Spleen (tissue), 11 donors: Measurements from ENCODE around the gene DMAP1. TPM values are rescaled to one million over a fixed set of nuclear protein-coding genes. Genes with fewer than 3 reads are reported as not detected.
A peak's percentile ranks its signal among the peaks of the same experiment; 100 is the strongest.

Experiments
- DNase-seq: peaks from one replicate; pipeline ENCODE4 v3.0.0-alpha.2; 2020
- H3K27ac ChIP-seq, 8 donors: fragments of 200-600 bp; sonication (generic) in 7 of 8; 1 replicate in 4 of 8; 2 replicates in 4 of 8; pipeline versions ENCODE4 v1.5.0 to v1.8.0; 2016 to 2021; ENCODE audit warnings: inconsistent platforms in 4 of 8, mild to moderate bottlenecking in 4 of 8, moderate library complexity in 1 of 8
- H3K27me3 ChIP-seq, 7 donors: fragments of 200-600 bp; sonication (generic) in 6 of 7; replicated peaks in 1 of 7; 1 replicate in 4 of 7; 2 replicates in 3 of 7; pipeline versions ENCODE4 v1.5.0 to v1.8.0; 2016 to 2021; ENCODE audit warnings: inconsistent platforms in 3 of 7, mild to moderate bottlenecking in 1 of 7
- H3K36me3 ChIP-seq, 6 donors: fragments of 200-600 bp; sonication (generic) in 5 of 6; 1 replicate in 4 of 6; 2 replicates in 2 of 6; pipeline versions ENCODE4 v1.5.0 to v1.8.0; 2016 to 2021; ENCODE audit warnings: inconsistent platforms in 2 of 6
- H3K4me1 ChIP-seq, 6 donors: fragments of 200-600 bp; sonication (generic) in 5 of 6; 1 replicate in 3 of 6; 2 replicates in 3 of 6; pipeline versions ENCODE4 v1.5.0 to v1.8.0; 2016 to 2021; ENCODE audit warnings: inconsistent platforms in 3 of 6
- H3K4me3 ChIP-seq, 8 donors: fragments of 200-600 bp; sonication (generic) in 7 of 8; 1 replicate in 4 of 8; 2 replicates in 4 of 8; pipeline versions ENCODE4 v1.5.0 to v1.8.0; 2016 to 2021; ENCODE audit warnings: inconsistent platforms in 4 of 8, mild to moderate bottlenecking in 4 of 8, moderate library complexity in 2 of 8
- H3K9me3 ChIP-seq, 8 donors: fragments of 200-600 bp; sonication (generic) in 7 of 8; 1 replicate in 4 of 8; 2 replicates in 4 of 8; pipeline versions ENCODE4 v1.5.0 to v1.8.0; 2016 to 2021; ENCODE audit warnings: inconsistent platforms in 4 of 8
- POLR2A ChIP-seq, 3 donors: fragments of 450-650 bp; IDR thresholded peaks; one replicate each; pipeline ENCODE4 v1.5.1; 2017; ENCODE audit warnings: antibody characterized with exemption in 3 of 3, mild to moderate bottlenecking in 1 of 3
- POLR2AphosphoS5 ChIP-seq, 3 donors: sonication (generic); formaldehyde crosslinking; IDR thresholded peaks; one replicate each; pipeline ENCODE4 v1.5.1; 2017; ENCODE audit warnings: antibody characterized with exemption in 3 of 3
- WGBS, 5 donors: extraction: QIAGEN DNeasy Blood & Tissue Kit in 3 of 5; methylation state at CpG; one replicate each; pipeline versions ENCODE4 v1.1.5 to v1.1.7; 2013 to 2018; 5-methylcytosine and 5-hydroxymethylcytosine counted together
- intact Hi-C: fragments of 100-400 bp; cut with DNase I; formaldehyde crosslinking; loops from one replicate; pipeline ENCODE4 v1.15.0; 2023; ENCODE audit warnings: low total_unique reads
- polyA plus RNA-seq, 3 donors: library from polyadenylated mRNA; stranded (reverse); fragments of 200-250 nt; gene quantifications; one replicate each; pipeline ENCODE4 v1.2.1, GENCODE V29; 2013
- total RNA-seq, 7 donors: library from RNA; depleted of rRNA in 3 of 7; stranded (reverse); fragments of >200 nt in 3 of 7; fragmentation: NEBNext Ultra II Directional in 4 of 7; extraction: Animal tissue kit (Norgen Biotek cat#: 25700) in 4 of 7; gene quantifications; one replicate each; pipeline versions ENCODE4 v1.1.0 to v1.2.1, GENCODE V29; 2016 to 2021
- TF ChIP-seq, protein P1 (sequence below), 11 experiments: fragments of 200-600 bp in 7 of 11; fragments of 450-650 bp in 4 of 11; sonication (generic) in 4 of 11; IDR thresholded peaks in 8 of 11; conservative IDR thresholded peaks in 3 of 11; 1 replicate in 7 of 11; 2 replicates in 4 of 11; pipeline versions ENCODE4 v1.4.0 to v1.8.0; 2016 to 2021; ENCODE audit warnings: antibody characterized with exemption in 11 of 11, inconsistent platforms in 4 of 11, mild to moderate bottlenecking in 1 of 11
- donor health status: healthy with polysubstance abuse.
- donor health status: DM: no; HTN: no; CAD: no; lungs with moderate emphysema.
- donor health status: DM: no; HTN: no; CAD: no.
- donor health status: Bipolar disorder and iron deficiency.
- donor health status: healthy.
- donor health status: DM: no; HTN: no; CAD: no.
- donor health status: DM: yes; HTN: yes; CAD: no.

The DMAP1 gene
- total and polyA plus RNA-seq, 10 donors = 37.8 to 84.6 (median 47.3) TPM

DNA sequence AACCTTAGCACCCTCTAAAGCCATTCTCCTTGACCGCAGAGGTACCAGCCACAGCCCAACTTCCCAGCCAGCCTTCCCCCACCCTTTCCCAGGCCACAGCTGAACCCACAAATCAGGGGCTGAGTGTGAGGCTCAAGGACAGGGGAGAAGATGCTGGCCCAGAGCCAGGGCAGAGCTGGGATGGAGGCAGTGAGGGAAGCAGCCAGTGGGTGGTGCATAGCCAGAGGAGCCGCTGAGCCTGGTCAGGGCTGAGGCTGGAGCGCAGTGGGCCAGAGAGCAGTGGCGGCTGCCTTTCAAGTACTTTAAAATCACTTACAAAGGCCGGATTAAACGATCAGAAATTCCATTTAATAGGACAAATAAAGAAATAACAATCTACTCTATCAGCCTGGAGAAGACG is 36.3 kb downstream of the DMAP1 start:
- DNase-seq = peak; percentile 74
- Histone ChIP-seq H3K36me3 (peaks cover 0 to 55% (median 0%) of the 10 kb centered on the region in 6 donors), H3K4me1 (peaks cover 0 to 36% (median 11%) of the 10 kb centered on the region in 6 donors), H3K27me3 (no peaks in the 10 kb centered on the region), H3K27ac (peak overlapping the region in 1 of 8 donors; percentile 45), H3K9me3 (no peaks in the 10 kb centered on the region), H3K4me3 (no peak overlapping the region)
- TF ChIP-seq POLR2A (IDR thresholded peaks at IDR 0.05) (no peak), POLR2AphosphoS5 (IDR thresholded peaks at IDR 0.05) (peak in 1 of 3 donors; percentile 45)
- TF ChIP-seq, protein P1, sequence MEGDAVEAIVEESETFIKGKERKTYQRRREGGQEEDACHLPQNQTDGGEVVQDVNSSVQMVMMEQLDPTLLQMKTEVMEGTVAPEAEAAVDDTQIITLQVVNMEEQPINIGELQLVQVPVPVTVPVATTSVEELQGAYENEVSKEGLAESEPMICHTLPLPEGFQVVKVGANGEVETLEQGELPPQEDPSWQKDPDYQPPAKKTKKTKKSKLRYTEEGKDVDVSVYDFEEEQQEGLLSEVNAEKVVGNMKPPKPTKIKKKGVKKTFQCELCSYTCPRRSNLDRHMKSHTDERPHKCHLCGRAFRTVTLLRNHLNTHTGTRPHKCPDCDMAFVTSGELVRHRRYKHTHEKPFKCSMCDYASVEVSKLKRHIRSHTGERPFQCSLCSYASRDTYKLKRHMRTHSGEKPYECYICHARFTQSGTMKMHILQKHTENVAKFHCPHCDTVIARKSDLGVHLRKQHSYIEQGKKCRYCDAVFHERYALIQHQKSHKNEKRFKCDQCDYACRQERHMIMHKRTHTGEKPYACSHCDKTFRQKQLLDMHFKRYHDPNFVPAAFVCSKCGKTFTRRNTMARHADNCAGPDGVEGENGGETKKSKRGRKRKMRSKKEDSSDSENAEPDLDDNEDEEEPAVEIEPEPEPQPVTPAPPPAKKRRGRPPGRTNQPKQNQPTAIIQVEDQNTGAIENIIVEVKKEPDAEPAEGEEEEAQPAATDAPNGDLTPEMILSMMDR (IDR thresholded peaks at IDR 0.05 in 8 of 11, conservative IDR thresholded peaks at IDR 0.05 in 3 of 11) = no peak
- intact Hi-C loops = no loop called here
- WGBS, 5 donors = 70 to 85% (median 79%) methylated on average over 7 of the region's 7 CpGs

DNA sequence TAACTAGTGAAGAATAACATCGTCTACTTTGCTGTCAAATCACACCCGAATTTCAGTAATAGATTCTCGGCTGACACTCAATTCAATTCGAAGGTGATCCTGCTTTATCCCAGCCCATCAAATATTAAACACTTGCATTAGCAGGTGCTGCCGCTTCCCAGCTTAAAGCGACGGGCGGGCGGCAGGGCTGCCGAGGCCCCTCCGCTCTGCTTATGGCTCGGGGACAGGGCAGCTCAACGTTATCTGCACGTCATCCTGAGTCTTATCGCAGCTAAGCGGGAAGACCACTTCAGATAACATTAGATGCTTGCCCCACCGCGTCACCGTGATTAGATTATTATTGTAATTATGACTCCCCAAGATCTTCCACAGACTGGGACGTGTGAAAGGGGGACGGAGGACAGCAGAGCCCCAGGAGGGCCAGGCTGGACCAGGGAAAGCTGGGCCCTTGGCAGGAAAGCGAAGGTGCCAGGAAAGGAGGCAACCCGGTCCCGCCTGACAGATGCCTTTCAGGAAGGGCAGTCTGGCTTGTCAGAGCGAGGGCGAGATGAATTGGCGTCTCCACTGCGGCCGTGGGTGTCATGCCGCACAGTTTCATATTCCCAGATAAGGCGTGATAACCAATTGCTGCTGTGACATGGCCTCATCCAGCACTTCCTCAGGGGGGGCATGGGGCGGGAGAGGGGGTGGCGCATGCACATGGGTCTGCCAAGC is 37.0 kb downstream of the DMAP1 start:
- Histone ChIP-seq H3K4me3 (no peak overlapping the region), H3K9me3 (no peaks in the 10 kb centered on the region), H3K27me3 (no peaks in the 10 kb centered on the region), H3K4me1 (peaks cover 0 to 35% (median 11%) of the 10 kb centered on the region in 6 donors), H3K36me3 (peaks cover 0 to 49% (median 0%) of the 10 kb centered on the region in 6 donors), H3K27ac (peak overlapping the region in 3 of 8 donors; percentile 19 to 45 (median 31))
- intact Hi-C loops = no loop called here
- peak; percentile 71 for DNase-seq
- WGBS, 5 donors = 78 to 89% (median 85%) methylated on average over 24 to 33 of the region's 33 CpGs
- TF ChIP-seq POLR2AphosphoS5 (IDR thresholded peaks at IDR 0.05) = peak in 1 of 3 donors; percentile 50
- TF ChIP-seq, protein P1 (IDR thresholded peaks at IDR 0.05 in 8 of 11, conservative IDR thresholded peaks at IDR 0.05 in 3 of 11) = no peak
- no peak for TF ChIP-seq POLR2A (IDR thresholded peaks at IDR 0.05)

DNA sequence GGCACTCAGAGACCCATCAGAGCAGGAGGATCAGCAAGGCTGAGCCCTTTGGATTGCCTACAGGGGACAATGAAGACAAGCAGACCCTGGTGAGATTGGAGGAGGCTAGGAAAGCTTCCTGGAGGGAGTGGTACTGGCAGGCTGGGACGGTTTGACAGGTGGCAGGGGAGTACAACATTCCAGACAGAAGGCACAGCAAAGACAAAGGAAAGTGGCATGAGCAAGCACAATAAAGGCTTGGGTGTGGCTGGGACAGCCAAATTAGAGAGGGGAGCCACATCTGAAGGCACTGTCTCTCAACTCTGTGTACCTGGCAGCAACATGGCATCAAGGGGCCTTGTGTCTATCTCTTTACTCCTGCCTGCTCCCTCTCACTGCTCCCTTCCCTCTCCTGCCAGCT is 38.2 kb downstream of the DMAP1 start:
- peaks cover 0 to 23% (median 8%) of the 10 kb centered on the region in 6 donors for H3K4me1 ChIP-seq
- intact Hi-C loops = no loop called here
- H3K27me3 ChIP-seq = no peaks in the 10 kb centered on the region
- 86 to 96% (median 93%) methylated on average over 1 of the region's 1 CpG for WGBS, 5 donors
- H3K36me3 ChIP-seq = peaks cover 0 to 48% (median 0%) of the 10 kb centered on the region in 6 donors
- H3K4me3 ChIP-seq = no peak overlapping the region
- H3K27ac ChIP-seq = no peak overlapping the region
- no peaks in the 10 kb centered on the region for H3K9me3 ChIP-seq
- TF ChIP-seq POLR2A (IDR thresholded peaks at IDR 0.05) = no peak
- TF ChIP-seq, protein P1 (IDR thresholded peaks at IDR 0.05 in 8 of 11, conservative IDR thresholded peaks at IDR 0.05 in 3 of 11) = no peak
- no peak for DNase-seq

DNA sequence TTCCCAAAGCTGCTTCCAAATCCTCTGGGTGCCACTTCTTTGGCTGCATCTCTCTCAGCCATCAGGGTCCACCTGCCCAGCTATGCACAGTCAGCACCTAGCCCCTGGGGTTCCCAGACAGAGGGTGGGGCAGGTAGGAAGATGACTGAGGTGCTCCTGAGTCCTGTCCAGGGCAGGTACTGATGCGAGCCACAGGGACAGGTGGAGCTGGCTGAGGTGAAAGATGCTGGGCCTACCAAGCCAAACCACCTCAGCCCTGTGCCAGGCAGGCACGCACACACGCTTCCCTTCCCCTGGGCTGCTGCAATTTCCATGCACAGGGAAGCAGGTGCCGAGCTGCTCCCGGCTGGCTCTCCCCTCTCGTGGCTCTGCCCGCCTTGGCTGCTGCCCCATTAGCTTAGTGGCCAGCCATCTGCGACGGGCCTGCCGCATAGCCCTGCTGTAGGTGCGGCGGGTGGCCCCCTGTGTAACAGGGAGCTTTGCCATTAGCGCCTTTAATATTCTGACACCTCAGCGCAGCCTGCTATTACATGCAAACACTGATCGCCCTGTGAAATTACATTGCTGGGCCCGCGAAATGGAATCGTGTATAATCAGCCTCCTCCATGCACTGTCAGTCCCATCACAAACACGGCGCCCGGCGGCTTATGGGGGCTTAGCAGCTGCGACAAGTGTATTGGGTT is 38.9 kb downstream of the DMAP1 start:
- TF ChIP-seq POLR2AphosphoS5 (IDR thresholded peaks at IDR 0.05) (no peak), POLR2A (IDR thresholded peaks at IDR 0.05) (no peak)
- TF ChIP-seq, protein P1 (IDR thresholded peaks at IDR 0.05 in 8 of 11, conservative IDR thresholded peaks at IDR 0.05 in 3 of 11) = no peak
- no peak overlapping the region for H3K27ac ChIP-seq
- H3K4me3 ChIP-seq = no peak overlapping the region
- 95 to 99% (median 96%) methylated on average over 12 to 23 of the region's 23 CpGs for WGBS, 5 donors
- H3K27me3 ChIP-seq = no peaks in the 10 kb centered on the region
- intact Hi-C loops = no loop called here
- DNase-seq = peak; percentile 72
- H3K36me3 ChIP-seq = peaks cover 0 to 48% (median 0%) of the 10 kb centered on the region in 6 donors
- H3K4me1 ChIP-seq = peaks cover 0 to 21% (median 8%) of the 10 kb centered on the region in 6 donors
- H3K9me3 ChIP-seq = no peaks in the 10 kb centered on the region
